HepG2 (cell line): ENCODE data around the gene TPP2. TPM values are rescaled to one million over a fixed set of nuclear protein-coding genes. Genes with fewer than 3 reads are reported as not detected.

Source experiments
- ARNTL ChIP-seq: sonication (generic); formaldehyde crosslinking; IDR thresholded peaks from 2 replicates; pipeline ENCODE4 v1.4.0; 2020; ENCODE audit warnings: mild to moderate bottlenecking, missing genetic modification reagents
- ATF7-NPFF ChIP-seq: sonication (generic); formaldehyde crosslinking; IDR thresholded peaks from 2 replicates; pipeline ENCODE4 v1.8.1; 2023; ENCODE audit warnings: mild to moderate bottlenecking, low read depth, missing genetic modification reagents, moderate library complexity
- CSRNP1 ChIP-seq: sonication (generic); formaldehyde crosslinking; IDR thresholded peaks from 2 replicates; pipeline ENCODE4 v1.8.1; 2023; ENCODE audit warnings: mild to moderate bottlenecking, missing genetic modification reagents
- EEA1 ChIP-seq: sonication (generic); formaldehyde crosslinking; IDR thresholded peaks from 2 replicates; pipeline ENCODE4 v1.5.1; 2020; ENCODE audit warnings: mild to moderate bottlenecking, missing genetic modification reagents, borderline replicate concordance
- ETV5 ChIP-seq: IDR thresholded peaks from 2 replicates; pipeline ENCODE4 v1.6.1; 2018; ENCODE audit warnings: missing biosample characterization, missing genetic modification reagents, inconsistent platforms, borderline replicate concordance
- FOXC1 ChIP-seq: sonication (generic); formaldehyde crosslinking; IDR thresholded peaks from 2 replicates; pipeline ENCODE4 v1.8.0; 2022; ENCODE audit warnings: mild to moderate bottlenecking, missing genetic modification reagents, borderline replicate concordance
- KDM2A ChIP-seq: sonication (generic); formaldehyde crosslinking; IDR thresholded peaks from 2 replicates; pipeline ENCODE4 v1.4.0; 2020; ENCODE audit warnings: low read depth, missing genetic modification reagents, borderline replicate concordance
- MBNL3 ChIP-seq: fragments of 250-450 bp; sonication (Bioruptor Pico); conservative IDR thresholded peaks from 2 replicates; pipeline ENCODE4 v1.8.0; 2022; ENCODE audit warnings: mild to moderate bottlenecking, inconsistent platforms
- NCOA1 ChIP-seq: sonication (generic); formaldehyde crosslinking; IDR thresholded peaks from 2 replicates; pipeline ENCODE4 v1.9.0; 2021; ENCODE audit warnings: missing genetic modification reagents
- TFE3 ChIP-seq: IDR thresholded peaks from 2 replicates; pipeline ENCODE4 v1.6.1; 2016
- ZNF121 ChIP-seq: sonication (generic); formaldehyde crosslinking; IDR thresholded peaks from 2 replicates; pipeline ENCODE4 v1.5.0; 2020; ENCODE audit warnings: mild to moderate bottlenecking, missing genetic modification reagents
- ZNF562 ChIP-seq: sonication (generic); formaldehyde crosslinking; IDR thresholded peaks from 2 replicates; pipeline ENCODE4 v1.8.0; 2022; ENCODE audit warnings: missing genetic modification reagents, borderline replicate concordance
- ZNF691 ChIP-seq: sonication (generic); formaldehyde crosslinking; IDR thresholded peaks from 2 replicates; pipeline ENCODE4 v1.4.0; 2020; ENCODE audit warnings: missing genetic modification reagents, low read depth, mild to moderate bottlenecking, borderline replicate concordance
- ZNF720 ChIP-seq: sonication (generic); formaldehyde crosslinking; IDR thresholded peaks from 2 replicates; pipeline ENCODE4 v1.4.0; 2020; ENCODE audit warnings: missing genetic modification reagents
- ZNF883 ChIP-seq: sonication (generic); formaldehyde crosslinking; IDR thresholded peaks from 2 replicates; pipeline ENCODE4 v1.5.1; 2020; ENCODE audit warnings: mild to moderate bottlenecking, missing genetic modification reagents; ENCODE audit errors: not compliant biosample characterization
- polyA plus RNA-seq, 8 experiments: library from polyadenylated mRNA; depleted of rRNA in 3 of 8; stranded (reverse) in 7 of 8; unstranded in 1 of 8; fragments of >200 nt; fragmentation: Illumina TruSeq in 4 of 8; extraction: Trizol in 4 of 8; gene quantifications; 2 replicates each; pipeline versions ENCODE4 v1.2.1 to v1.2.3, GENCODE V29; 2011 to 2016; ENCODE audit warnings: low read depth in 4 of 8, missing spikeins in 1 of 8, mixed read lengths in 1 of 8; ENCODE audit not compliant: insufficient read depth in 1 of 8
- total RNA-seq, 5 experiments: library from RNA; depleted of rRNA; stranded (reverse); fragments of >200 nt; fragmentation: Illumina TruSeq; extraction: Trizol; gene quantifications; 2 replicates each; pipeline ENCODE4 v1.2.3, GENCODE V29; 2016; ENCODE audit warnings: low read depth in 1 of 5
- TF ChIP-seq, protein P1 (sequence below): sonication (generic); formaldehyde crosslinking; IDR thresholded peaks from 2 replicates; pipeline ENCODE4 v1.9.0; 2021; ENCODE audit warnings: missing genetic modification reagents, mild to moderate bottlenecking, borderline replicate concordance
- TF ChIP-seq, protein P2 (sequence below): sonication (generic); formaldehyde crosslinking; IDR thresholded peaks from 2 replicates; pipeline ENCODE4 v1.4.0; 2020; ENCODE audit warnings: low read depth, mild to moderate bottlenecking, missing genetic modification reagents
- TF ChIP-seq, protein P3 (sequence below): sonication (generic); formaldehyde crosslinking; IDR thresholded peaks from 2 replicates; pipeline ENCODE4 v1.8.0; 2022; ENCODE audit warnings: missing genetic modification reagents, mild to moderate bottlenecking, moderate library complexity, borderline replicate concordance

The TPP2 gene
- total and polyA plus RNA-seq, 2 of the 13 experiments (the other 11 are each of a cell fraction or from before 2014, with no cell fraction given) = 16.4 to 52.1 TPM

DNA sequence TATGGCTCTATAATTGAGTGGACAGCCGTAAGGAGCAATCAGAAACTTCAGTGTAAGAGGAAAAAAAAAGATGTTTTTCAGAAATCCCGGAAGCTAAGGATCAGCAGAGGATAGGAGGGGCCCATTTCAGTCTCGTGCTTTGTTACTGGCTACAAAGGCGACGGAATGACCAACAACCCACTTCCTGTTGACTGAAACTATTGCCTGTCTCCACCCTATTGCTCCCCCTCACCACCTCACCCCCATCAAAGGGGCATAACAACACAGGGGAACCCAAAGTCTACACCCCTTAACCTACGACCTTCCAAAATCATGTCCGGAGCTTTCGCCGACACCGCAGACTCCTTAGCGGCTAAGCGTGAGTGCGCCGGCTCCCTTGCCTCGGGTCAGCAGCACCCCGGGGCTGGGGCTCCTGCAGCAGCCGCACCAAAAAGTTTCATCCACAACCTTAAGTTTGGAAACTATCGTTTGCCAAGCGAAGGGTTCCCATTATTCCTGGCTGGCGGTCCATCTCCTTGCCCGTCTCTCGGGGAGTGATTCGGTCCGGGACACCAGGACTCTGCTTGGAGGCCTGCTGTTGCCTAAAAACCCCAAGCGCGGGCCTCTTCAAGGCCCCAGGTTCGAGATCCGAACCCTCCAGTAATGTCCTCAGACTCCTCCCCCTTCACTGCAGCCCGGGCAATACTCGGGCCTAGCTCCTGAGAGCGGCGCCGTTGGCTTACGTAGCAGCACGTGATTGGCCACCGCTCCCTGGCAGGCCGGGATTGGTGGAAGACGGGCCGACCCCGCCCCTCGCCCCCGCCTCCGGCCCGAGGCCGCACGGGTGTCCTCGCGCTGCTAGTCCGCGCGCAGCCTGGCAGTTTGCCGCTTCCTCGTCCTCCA, at the start of gene TPP2 (continued):
- TF ChIP-seq, protein P1, sequence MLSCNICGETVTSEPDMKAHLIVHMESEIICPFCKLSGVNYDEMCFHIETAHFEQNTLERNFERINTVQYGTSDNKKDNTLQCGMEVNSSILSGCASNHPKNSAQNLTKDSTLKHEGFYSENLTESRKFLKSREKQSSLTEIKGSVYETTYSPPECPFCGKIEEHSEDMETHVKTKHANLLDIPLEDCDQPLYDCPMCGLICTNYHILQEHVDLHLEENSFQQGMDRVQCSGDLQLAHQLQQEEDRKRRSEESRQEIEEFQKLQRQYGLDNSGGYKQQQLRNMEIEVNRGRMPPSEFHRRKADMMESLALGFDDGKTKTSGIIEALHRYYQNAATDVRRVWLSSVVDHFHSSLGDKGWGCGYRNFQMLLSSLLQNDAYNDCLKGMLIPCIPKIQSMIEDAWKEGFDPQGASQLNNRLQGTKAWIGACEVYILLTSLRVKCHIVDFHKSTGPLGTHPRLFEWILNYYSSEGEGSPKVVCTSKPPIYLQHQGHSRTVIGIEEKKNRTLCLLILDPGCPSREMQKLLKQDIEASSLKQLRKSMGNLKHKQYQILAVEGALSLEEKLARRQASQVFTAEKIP (CRISPR knock-in tag) = no peak
- TF ChIP-seq ZNF720 = no peak
- TF ChIP-seq ETV5 (CRISPR knock-in tag) = peak; percentile 64
- TF ChIP-seq MBNL3 (CRISPR knock-in tag) = no peak
- peak; percentile 70 for TF ChIP-seq TFE3 (CRISPR knock-in tag)
- peak; percentile 58 for TF ChIP-seq ZNF883 (CRISPR knock-in tag)
- TF ChIP-seq ARNTL (CRISPR knock-in tag) = no peak; the same call in none of the 2 replicates
- TF ChIP-seq NCOA1 (CRISPR knock-in tag) = peak; percentile 79
- TF ChIP-seq ZNF562 = no peak
- TF ChIP-seq FOXC1 = peak; percentile 65; the same call in 1 of the 2 replicates
- peak; percentile 57; the same call in 1 of the 2 replicates for TF ChIP-seq ATF7-NPFF (CRISPR knock-in tag)
- TF ChIP-seq EEA1 = no peak
- no peak for TF ChIP-seq ZNF121 (CRISPR knock-in tag)
- peak; percentile 81; the same call in 1 of the 2 replicates for TF ChIP-seq KDM2A (CRISPR knock-in tag)
- peak; percentile 50; the same call in 1 of the 2 replicates for TF ChIP-seq CSRNP1
- TF ChIP-seq, protein P2, sequence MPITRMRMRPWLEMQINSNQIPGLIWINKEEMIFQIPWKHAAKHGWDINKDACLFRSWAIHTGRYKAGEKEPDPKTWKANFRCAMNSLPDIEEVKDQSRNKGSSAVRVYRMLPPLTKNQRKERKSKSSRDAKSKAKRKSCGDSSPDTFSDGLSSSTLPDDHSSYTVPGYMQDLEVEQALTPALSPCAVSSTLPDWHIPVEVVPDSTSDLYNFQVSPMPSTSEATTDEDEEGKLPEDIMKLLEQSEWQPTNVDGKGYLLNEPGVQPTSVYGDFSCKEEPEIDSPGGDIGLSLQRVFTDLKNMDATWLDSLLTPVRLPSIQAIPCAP (CRISPR knock-in tag) = 0 out of 2 replicates have a peak, but pooled peaks have one; percentile 24
- TF ChIP-seq ZNF691 (CRISPR knock-in tag) = peak; percentile 42; the same call in 1 of the 2 replicates
- TF ChIP-seq, protein P3, sequence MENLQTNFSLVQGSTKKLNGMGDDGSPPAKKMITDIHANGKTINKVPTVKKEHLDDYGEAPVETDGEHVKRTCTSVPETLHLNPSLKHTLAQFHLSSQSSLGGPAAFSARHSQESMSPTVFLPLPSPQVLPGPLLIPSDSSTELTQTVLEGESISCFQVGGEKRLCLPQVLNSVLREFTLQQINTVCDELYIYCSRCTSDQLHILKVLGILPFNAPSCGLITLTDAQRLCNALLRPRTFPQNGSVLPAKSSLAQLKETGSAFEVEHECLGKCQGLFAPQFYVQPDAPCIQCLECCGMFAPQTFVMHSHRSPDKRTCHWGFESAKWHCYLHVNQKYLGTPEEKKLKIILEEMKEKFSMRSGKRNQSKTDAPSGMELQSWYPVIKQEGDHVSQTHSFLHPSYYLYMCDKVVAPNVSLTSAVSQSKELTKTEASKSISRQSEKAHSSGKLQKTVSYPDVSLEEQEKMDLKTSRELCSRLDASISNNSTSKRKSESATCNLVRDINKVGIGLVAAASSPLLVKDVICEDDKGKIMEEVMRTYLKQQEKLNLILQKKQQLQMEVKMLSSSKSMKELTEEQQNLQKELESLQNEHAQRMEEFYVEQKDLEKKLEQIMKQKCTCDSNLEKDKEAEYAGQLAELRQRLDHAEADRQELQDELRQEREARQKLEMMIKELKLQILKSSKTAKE (CRISPR knock-in tag) = peak; percentile 35; the same call in 1 of the 2 replicates
